Upper lobe of right lung (tissue), 1 donor: ENCODE data around the gene SAMD15. TPM values are rescaled to one million over a fixed set of nuclear protein-coding genes. Genes with fewer than 3 reads are reported as not detected.

Experiments used
- ATAC-seq: fragments of 200-7000 bp; cut with Tn5 transposase; one replicate; pipeline ENCODE4 v1.9.1; 2020; ENCODE audit warnings: mild to moderate bottlenecking, moderate library complexity
- DNase-seq: peaks from one replicate; pipeline ENCODE4 v3.0.0-alpha.2; 2020
- H3K27ac ChIP-seq: fragments of 200-600 bp; one replicate; pipeline ENCODE4 v1.8.0; 2022
- H3K27me3 ChIP-seq: fragments of 200-600 bp; one replicate; pipeline ENCODE4 v1.8.0; 2022; ENCODE audit warnings: mild to moderate bottlenecking
- H3K36me3 ChIP-seq: fragments of 200-600 bp; one replicate; pipeline ENCODE4 v1.8.0; 2022
- H3K4me1 ChIP-seq: fragments of 200-600 bp; one replicate; pipeline ENCODE4 v1.8.0; 2022
- H3K4me3 ChIP-seq: fragments of 200-600 bp; one replicate; pipeline ENCODE4 v1.8.0; 2022; ENCODE audit warnings: mild to moderate bottlenecking
- H3K9me3 ChIP-seq: fragments of 200-600 bp; one replicate; pipeline ENCODE4 v1.8.0; 2022
- CTCF ChIP-seq: fragments of 200-600 bp; IDR thresholded peaks from one replicate; pipeline ENCODE4 v1.8.0; 2022; ENCODE audit warnings: antibody characterized with exemption
- intact Hi-C: fragments of 100-400 bp; cut with DNase I; formaldehyde crosslinking; loops from one replicate; pipeline ENCODE4 v1.11.0; 2022
- total RNA-seq: library from RNA; stranded (reverse); fragmentation: NEBNext Ultra II Directional; extraction: Animal tissue kit (Norgen Biotek cat#: 25700); gene quantifications from one replicate; pipeline ENCODE4 v1.2.1, GENCODE V29; 2021
- donor health status: DM: no; HTN: yes; CAD: no; lungs with severe emphysema.

SAMD15 gene
- total RNA-seq, 1 donor from 2014 or later: 0.41 TPM

- Histone ChIP-seq H3K9me3 (no peaks in the 10 kb centered on the region), H3K4me1 (peaks cover 15% of the 10 kb centered on the region), H3K27me3 (no peaks in the 10 kb centered on the region), H3K4me3 (peak overlapping the region; percentile 95), H3K27ac (peak overlapping the region; percentile 84), H3K36me3 (no peaks in the 10 kb centered on the region)
- TF ChIP-seq CTCF: no peak
- DNase-seq: no peak
- ATAC-seq: no peak
- intact Hi-C loops: no loop called here
Observed at GRCh38 chr14:77377502-77377844, 294 bp downstream of the SAMD15 start.

- no peaks in the 10 kb centered on the region for H3K27me3 ChIP-seq
- no peaks in the 10 kb centered on the region for H3K9me3 ChIP-seq
- ATAC-seq (no peak), DNase-seq (no peak)
- intact Hi-C loops: no loop called here
- no peak overlapping the region for H3K4me3 ChIP-seq
- peaks cover 15% of the 10 kb centered on the region for H3K4me1 ChIP-seq
- H3K27ac ChIP-seq: no peak overlapping the region
- no peaks in the 10 kb centered on the region for H3K36me3 ChIP-seq
- no peak for TF ChIP-seq CTCF
Observed at GRCh38 chr14:77378701-77379100, 1.5 kb downstream of the SAMD15 start.

GRCh38 chr14:77390188-77390587 is 13.0 kb downstream of the SAMD15 start:
- ATAC-seq (no peak), DNase-seq (no peak)
- Histone ChIP-seq H3K4me3 (no peak overlapping the region), H3K27me3 (no peaks in the 10 kb centered on the region), H3K27ac (no peak overlapping the region), H3K4me1 (no peaks in the 10 kb centered on the region), H3K9me3 (no peaks in the 10 kb centered on the region), H3K36me3 (no peaks in the 10 kb centered on the region)
- no peak for TF ChIP-seq CTCF
- intact Hi-C loops: no loop called here

- TF ChIP-seq CTCF: no peak
- H3K27me3 ChIP-seq: no peaks in the 10 kb centered on the region
- no peaks in the 10 kb centered on the region for H3K4me1 ChIP-seq
- intact Hi-C loops: no loop called here
- no peak overlapping the region for H3K27ac ChIP-seq
- H3K36me3 ChIP-seq: no peaks in the 10 kb centered on the region
- ATAC-seq (no peak), DNase-seq (no peak)
- no peaks in the 10 kb centered on the region for H3K9me3 ChIP-seq
- no peak overlapping the region for H3K4me3 ChIP-seq
Observed at GRCh38 chr14:77400216-77400615, 23.0 kb downstream of the SAMD15 start.

GRCh38 chr14:77403768-77404167 is 26.6 kb downstream of the SAMD15 start:
- no peak for TF ChIP-seq CTCF
- ATAC-seq (no peak), DNase-seq (no peak)
- H3K4me1 ChIP-seq: no peaks in the 10 kb centered on the region
- no peaks in the 10 kb centered on the region for H3K36me3 ChIP-seq
- H3K4me3 ChIP-seq: no peak overlapping the region
- intact Hi-C loops: no loop called here
- H3K27me3 ChIP-seq: no peaks in the 10 kb centered on the region
- H3K9me3 ChIP-seq: no peaks in the 10 kb centered on the region
- H3K27ac ChIP-seq: no peak overlapping the region

- Histone ChIP-seq H3K9me3 (no peaks in the 10 kb centered on the region), H3K27me3 (no peaks in the 10 kb centered on the region), H3K4me1 (no peaks in the 10 kb centered on the region), H3K4me3 (no peak overlapping the region), H3K36me3 (no peaks in the 10 kb centered on the region), H3K27ac (no peak overlapping the region)
- no peak for DNase-seq
- TF ChIP-seq CTCF: no peak
- intact Hi-C loops: no loop called here
- no peak for ATAC-seq
Observed at GRCh38 chr14:77406086-77406485, 28.9 kb downstream of the SAMD15 start.
